Suprapubic skin (tissue), 4 donors: ENCODE results near the gene FAM222A. TPM values are rescaled to one million over a fixed set of nuclear protein-coding genes. Genes with fewer than 3 reads are reported as not detected.
A peak's percentile ranks its signal among the peaks of the same experiment; 100 is the strongest.

Experiments used
- DNase-seq, 2 donors: peaks; one replicate each; pipeline ENCODE4 v3.0.0-alpha.2; 2019; ENCODE audit warnings: low spot score in 2 of 2
- H3K27ac ChIP-seq: fragments of 200-600 bp; sonication (generic); one replicate; pipeline ENCODE4 v1.5.1; 2019
- H3K27me3 ChIP-seq: fragments of 200-600 bp; sonication (generic); one replicate; pipeline ENCODE4 v1.5.1; 2019
- H3K36me3 ChIP-seq: fragments of 200-600 bp; sonication (generic); one replicate; pipeline ENCODE4 v1.5.1; 2019
- H3K4me1 ChIP-seq: fragments of 200-600 bp; sonication (generic); one replicate; pipeline ENCODE4 v1.5.1; 2019
- H3K4me3 ChIP-seq: fragments of 200-600 bp; sonication (generic); one replicate; pipeline ENCODE4 v1.5.1; 2019; ENCODE audit warnings: mild to moderate bottlenecking
- H3K9me3 ChIP-seq: fragments of 200-600 bp; sonication (generic); one replicate; pipeline ENCODE4 v1.5.1; 2019
- CTCF ChIP-seq, 2 donors: fragments of 200-600 bp in 1 of 2; fragments of 450-650 bp in 1 of 2; sonication (generic) in 1 of 2; IDR thresholded peaks; one replicate each; pipeline ENCODE4 v1.5.1; 2016 to 2019; ENCODE audit warnings: antibody characterized with exemption in 2 of 2, mild to moderate bottlenecking in 1 of 2, moderate library complexity in 1 of 2
- EP300 ChIP-seq: sonication (generic); formaldehyde crosslinking; IDR thresholded peaks from one replicate; pipeline ENCODE4 v1.6.1; 2017; ENCODE audit warnings: antibody characterized with exemption
- POLR2A ChIP-seq, 2 donors: fragments of 450-650 bp; IDR thresholded peaks; one replicate each; pipeline ENCODE4 v1.6.1; 2017; ENCODE audit warnings: antibody characterized with exemption in 2 of 2, mild to moderate bottlenecking in 2 of 2, moderate library complexity in 2 of 2
- POLR2AphosphoS5 ChIP-seq, 3 donors: sonication (generic); formaldehyde crosslinking; IDR thresholded peaks; one replicate each; pipeline ENCODE4 v1.6.1; 2017; ENCODE audit warnings: antibody characterized with exemption in 3 of 3
- WGBS: methylation state at CpG from one replicate; pipeline ENCODE4 v1.1.5; 2018; 5-methylcytosine and 5-hydroxymethylcytosine counted together
- total RNA-seq, 4 donors: library from RNA; depleted of rRNA; stranded (reverse); fragments of >200 nt; gene quantifications; one replicate each; pipeline ENCODE4 v1.1.0, GENCODE V29; 2016

FAM222A gene
- total RNA-seq, 4 donors from 2014 or later = 3.9 to 8.5 (median 6.6) TPM

- Histone ChIP-seq H3K4me3 (no peak overlapping the region), H3K4me1 (peaks cover 48% of the 10 kb centered on the region), H3K27me3 (no peaks in the 10 kb centered on the region), H3K36me3 (no peaks in the 10 kb centered on the region), H3K9me3 (no peaks in the 10 kb centered on the region), H3K27ac (peak overlapping the region; percentile 14)
- TF ChIP-seq POLR2AphosphoS5 (IDR thresholded peaks at IDR 0.05) = no peak
- TF ChIP-seq CTCF (IDR thresholded peaks at IDR 0.05) = no peak
- TF ChIP-seq EP300 = no peak
- TF ChIP-seq POLR2A (IDR thresholded peaks at IDR 0.05) = no peak
- DNase-seq = no peak
- 64% methylated on average over 24 of the region's 24 CpGs for WGBS
Measured at GRCh38 chr12:109725321-109726105, 11.9 kb downstream of the FAM222A start.

DNA sequence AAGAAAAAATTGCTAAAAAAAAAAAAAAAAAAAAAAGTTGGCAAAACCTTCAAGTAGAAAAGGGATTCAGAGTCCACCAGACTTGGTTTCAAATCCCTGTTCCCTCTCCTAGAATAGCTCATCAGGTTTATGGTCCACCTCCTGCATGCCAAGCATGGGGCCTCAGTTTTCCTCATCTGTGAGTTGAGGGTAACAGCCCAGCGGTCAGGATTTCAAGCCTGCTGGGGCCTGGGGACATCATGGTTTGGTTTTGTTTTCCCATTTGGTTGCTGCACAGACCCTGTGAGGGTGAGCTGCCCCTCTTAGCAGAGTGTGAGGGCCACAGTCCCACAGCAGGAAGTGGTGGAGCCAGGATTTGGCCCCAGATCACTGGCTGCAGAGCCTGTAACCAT lies 12.5 kb downstream of the FAM222A start:
- WGBS = 92% methylated on average over 1 of the region's 1 CpG
- peaks cover 48% of the 10 kb centered on the region for H3K4me1 ChIP-seq
- no peak overlapping the region for H3K4me3 ChIP-seq
- no peaks in the 10 kb centered on the region for H3K36me3 ChIP-seq
- H3K27me3 ChIP-seq = no peaks in the 10 kb centered on the region
- TF ChIP-seq CTCF (IDR thresholded peaks at IDR 0.05) (no peak), POLR2AphosphoS5 (IDR thresholded peaks at IDR 0.05) (no peak), POLR2A (IDR thresholded peaks at IDR 0.05) (no peak)
- no peaks in the 10 kb centered on the region for H3K9me3 ChIP-seq
- no peak for DNase-seq
- H3K27ac ChIP-seq = peak overlapping the region; percentile 14

DNA sequence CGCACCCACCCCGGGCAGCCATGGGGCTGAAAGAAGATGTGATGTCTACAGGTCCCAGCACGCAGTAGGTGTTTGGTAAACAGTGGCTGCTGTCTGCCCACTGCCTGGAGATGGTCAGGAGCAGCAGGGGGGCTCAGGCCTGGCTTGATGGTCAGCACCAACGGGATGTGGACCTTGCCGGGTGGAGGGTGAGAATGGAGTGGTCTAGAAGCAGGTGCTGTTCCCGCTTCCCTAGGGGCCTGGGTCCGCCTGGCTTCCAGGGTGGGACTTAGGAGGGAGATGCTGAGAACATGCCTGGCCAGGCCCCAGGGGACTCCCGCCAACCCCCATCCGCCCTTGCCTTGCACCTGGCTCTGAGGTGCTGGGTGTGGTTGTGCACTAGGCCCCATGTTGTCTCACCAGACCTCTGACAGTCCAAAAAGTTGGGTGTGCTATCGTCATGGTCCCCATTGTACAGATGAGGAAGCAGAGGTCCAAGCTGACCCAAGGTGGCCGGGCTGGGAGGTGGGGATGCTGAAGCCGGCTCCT lies 12.9 kb downstream of the FAM222A start:
- peak in 1 of 2 donors; percentile 60 for DNase-seq
- Histone ChIP-seq H3K4me1 (peaks cover 48% of the 10 kb centered on the region), H3K36me3 (no peaks in the 10 kb centered on the region), H3K9me3 (no peaks in the 10 kb centered on the region), H3K27me3 (no peaks in the 10 kb centered on the region), H3K4me3 (no peak overlapping the region), H3K27ac (no peak overlapping the region)
- TF ChIP-seq POLR2A (IDR thresholded peaks at IDR 0.05) = no peak
- no peak for TF ChIP-seq CTCF (IDR thresholded peaks at IDR 0.05)
- no peak for TF ChIP-seq POLR2AphosphoS5 (IDR thresholded peaks at IDR 0.05)
- no peak for TF ChIP-seq EP300
- 66% methylated on average over 7 of the region's 12 CpGs for WGBS

- Histone ChIP-seq H3K4me3 (no peak overlapping the region), H3K4me1 (peaks cover 48% of the 10 kb centered on the region), H3K27me3 (no peaks in the 10 kb centered on the region), H3K9me3 (no peaks in the 10 kb centered on the region), H3K36me3 (no peaks in the 10 kb centered on the region), H3K27ac (peak overlapping the region; percentile 52)
- peak; percentile 63 to 79 for DNase-seq
- TF ChIP-seq CTCF (IDR thresholded peaks at IDR 0.05) = no peak
- TF ChIP-seq POLR2A (IDR thresholded peaks at IDR 0.05) = no peak
- no peak for TF ChIP-seq POLR2AphosphoS5 (IDR thresholded peaks at IDR 0.05)
- TF ChIP-seq EP300 = no peak
- no CpG with 5 or more reads among the region's 18 CpGs for WGBS
Measured at GRCh38 chr12:109727039-109727723, 13.6 kb downstream of the FAM222A start.
